Osteoblast (primary cell): ENCODE data around the gene S100P. TPM values are rescaled to one million over a fixed set of nuclear protein-coding genes. Genes with fewer than 3 reads are reported as not detected.

Source experiments
- DNase-seq: peaks from one replicate; pipeline ENCODE4 v3.0.0; 2011; ENCODE audit warnings: low spot score, mixed read lengths; ENCODE audit not compliant: insufficient read length; ENCODE audit errors: missing footprints
- H2AFZ ChIP-seq: 2 replicates; pipeline ENCODE4 v1.6.0; 2011; ENCODE audit warnings: mild to moderate bottlenecking, low read length
- H3K27ac ChIP-seq: 2 replicates; pipeline ENCODE4 v1.5.1; 2011; ENCODE audit warnings: mild to moderate bottlenecking, low read depth, low read length, moderate library complexity
- H3K27me3 ChIP-seq: 2 replicates; pipeline ENCODE4 v1.6.0; 2012; ENCODE audit warnings: mild to moderate bottlenecking, control low read depth, inconsistent platforms, low read length, moderate library complexity; ENCODE audit not compliant: insufficient read depth
- H3K36me3 ChIP-seq: 2 replicates; pipeline ENCODE4 v1.5.1; 2011; ENCODE audit warnings: mild to moderate bottlenecking, low read length, control low read depth, moderate library complexity; ENCODE audit not compliant: insufficient read depth
- H3K4me1 ChIP-seq: 2 replicates; pipeline ENCODE4 v1.5.1; 2011; ENCODE audit warnings: mild to moderate bottlenecking, low read length, control low read depth, moderate library complexity; ENCODE audit not compliant: insufficient read depth
- H3K4me2 ChIP-seq: 2 replicates; pipeline ENCODE4 v1.6.0; 2011; ENCODE audit warnings: mild to moderate bottlenecking, low read length; ENCODE audit not compliant: insufficient read depth
- H3K4me3 ChIP-seq: fragments of 200-600 bp; sonication (generic); 3 replicates; pipeline ENCODE4 v1.5.1; 2012; ENCODE audit warnings: mild to moderate bottlenecking, low read length, inconsistent platforms; ENCODE audit not compliant: insufficient read depth
- H3K79me2 ChIP-seq: 2 replicates; pipeline ENCODE4 v1.6.0; 2012; ENCODE audit warnings: mild to moderate bottlenecking, low read length, control low read depth, inconsistent platforms; ENCODE audit not compliant: insufficient read depth
- H3K9me3 ChIP-seq: 2 replicates; pipeline ENCODE4 v1.5.1; 2011; ENCODE audit warnings: low read depth, low read length, control low read depth
- H4K20me1 ChIP-seq: 2 replicates; pipeline ENCODE4 v1.6.0; 2012; ENCODE audit warnings: mild to moderate bottlenecking, low read length, control low read depth; ENCODE audit not compliant: insufficient read depth
- total RNA-seq: library from RNA; depleted of rRNA; stranded (reverse); fragments of >200 nt; gene quantifications from 2 replicates; pipeline ENCODE4 v1.2.3, GENCODE V29; 2012
- TF ChIP-seq, protein P1 (sequence below): IDR thresholded peaks from 2 replicates; pipeline ENCODE4 v1.5.1; 2011; ENCODE audit warnings: mild to moderate bottlenecking, low read depth, low read length, moderate library complexity; ENCODE audit errors: extremely low read depth

S100P gene
- total RNA-seq, 1 donor: 0.36 TPM

DNA sequence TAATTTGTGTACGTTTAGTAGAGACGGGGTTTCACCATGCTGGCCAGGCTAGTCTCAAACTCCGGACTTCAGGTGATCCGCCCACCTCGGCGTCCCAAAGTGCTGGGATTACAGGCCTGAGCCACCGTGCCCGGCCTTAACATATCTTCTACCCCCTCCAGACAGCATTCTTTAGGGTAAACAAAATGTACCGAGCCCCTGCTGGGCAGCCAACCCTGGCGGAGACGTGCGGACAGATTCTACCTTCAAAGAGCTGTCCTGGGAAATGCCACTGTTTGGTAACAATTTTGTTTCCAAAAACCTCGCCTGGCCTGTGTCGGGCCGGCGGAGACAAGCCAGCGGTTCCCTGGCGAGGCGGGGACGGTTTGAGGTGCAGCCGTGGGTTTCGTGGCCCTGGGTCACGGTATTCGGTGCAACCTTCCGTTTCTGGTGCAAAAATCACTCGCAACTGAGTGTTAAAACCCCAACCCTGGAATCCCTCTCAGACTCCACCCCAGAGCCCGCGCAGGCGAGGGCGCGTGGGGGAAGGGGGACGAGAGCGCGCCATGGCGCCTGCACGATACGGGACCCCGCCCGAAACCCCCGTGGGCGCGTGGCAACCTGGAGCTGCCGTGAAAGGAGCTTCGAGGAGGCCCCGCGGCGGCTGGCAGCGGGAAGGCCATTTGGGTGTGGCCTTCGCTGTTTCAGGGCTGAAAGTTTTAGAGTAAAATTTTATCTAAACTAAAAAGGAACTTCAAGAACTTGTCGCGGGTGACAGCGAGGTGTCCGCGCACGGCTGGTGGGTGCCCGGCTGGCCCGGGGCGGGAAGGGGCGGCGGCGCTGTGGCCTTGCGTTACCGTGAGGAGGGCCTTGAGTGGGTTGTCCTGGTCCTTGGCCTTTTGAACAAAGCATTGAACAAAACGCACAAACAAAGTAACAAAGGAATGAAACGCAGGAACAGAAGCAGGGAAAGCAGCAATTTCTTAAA, 36.2 kb upstream of the S100P start:
- H3K27me3 ChIP-seq: peaks cover 5% of the 10 kb centered on the region
- no peak overlapping the region for H3K4me2 ChIP-seq
- peaks cover 9% of the 10 kb centered on the region for H3K4me1 ChIP-seq
- TF ChIP-seq, protein P1, sequence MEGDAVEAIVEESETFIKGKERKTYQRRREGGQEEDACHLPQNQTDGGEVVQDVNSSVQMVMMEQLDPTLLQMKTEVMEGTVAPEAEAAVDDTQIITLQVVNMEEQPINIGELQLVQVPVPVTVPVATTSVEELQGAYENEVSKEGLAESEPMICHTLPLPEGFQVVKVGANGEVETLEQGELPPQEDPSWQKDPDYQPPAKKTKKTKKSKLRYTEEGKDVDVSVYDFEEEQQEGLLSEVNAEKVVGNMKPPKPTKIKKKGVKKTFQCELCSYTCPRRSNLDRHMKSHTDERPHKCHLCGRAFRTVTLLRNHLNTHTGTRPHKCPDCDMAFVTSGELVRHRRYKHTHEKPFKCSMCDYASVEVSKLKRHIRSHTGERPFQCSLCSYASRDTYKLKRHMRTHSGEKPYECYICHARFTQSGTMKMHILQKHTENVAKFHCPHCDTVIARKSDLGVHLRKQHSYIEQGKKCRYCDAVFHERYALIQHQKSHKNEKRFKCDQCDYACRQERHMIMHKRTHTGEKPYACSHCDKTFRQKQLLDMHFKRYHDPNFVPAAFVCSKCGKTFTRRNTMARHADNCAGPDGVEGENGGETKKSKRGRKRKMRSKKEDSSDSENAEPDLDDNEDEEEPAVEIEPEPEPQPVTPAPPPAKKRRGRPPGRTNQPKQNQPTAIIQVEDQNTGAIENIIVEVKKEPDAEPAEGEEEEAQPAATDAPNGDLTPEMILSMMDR: no peak
- H4K20me1 ChIP-seq: peaks cover 2% of the 10 kb centered on the region
- no peak overlapping the region for H3K4me3 ChIP-seq
- no peak overlapping the region for H2AFZ ChIP-seq
- no peaks in the 10 kb centered on the region for H3K9me3 ChIP-seq
- no peak overlapping the region for H3K27ac ChIP-seq
- H3K79me2 ChIP-seq: no peaks in the 10 kb centered on the region
- no peak for DNase-seq
- no peaks in the 10 kb centered on the region for H3K36me3 ChIP-seq

- peak overlapping the region; percentile 76 for H2AFZ ChIP-seq
These were observed 35.5 kb upstream of the S100P start for GRCh38 chr4:6658209-6658595.

DNA sequence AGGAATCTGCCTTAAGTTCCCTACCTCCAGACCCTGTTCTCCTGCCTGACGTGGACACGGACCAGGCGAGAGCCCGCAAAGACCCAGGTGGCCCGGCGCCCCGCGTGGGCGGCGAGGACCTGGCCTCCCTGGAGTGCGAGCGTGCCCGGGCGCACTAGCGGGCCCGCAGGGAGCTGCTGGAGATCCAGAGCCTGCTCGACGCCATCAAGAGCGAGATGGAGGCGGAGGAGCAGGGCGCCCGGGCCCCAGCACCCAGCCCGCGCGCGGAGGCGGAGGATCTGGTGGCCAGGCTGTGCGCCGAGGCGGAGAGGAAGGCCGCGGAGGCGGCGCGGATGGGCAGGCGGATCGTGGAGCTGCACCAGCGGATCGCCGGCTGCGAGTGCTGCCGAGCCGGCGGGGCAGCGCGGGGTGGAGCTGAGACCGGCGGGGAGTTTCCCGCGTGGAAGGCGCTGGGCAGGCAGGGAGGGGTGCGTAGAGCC, 35.0 kb upstream of the S100P start:
- H3K9me3 ChIP-seq: no peaks in the 10 kb centered on the region
- no peak for DNase-seq
- H2AFZ ChIP-seq: peak overlapping the region; percentile 76
- no peaks in the 10 kb centered on the region for H3K36me3 ChIP-seq
- no peak overlapping the region for H3K27ac ChIP-seq
- H3K4me1 ChIP-seq: peaks cover 9% of the 10 kb centered on the region
- H3K4me2 ChIP-seq: peak overlapping the region; percentile 72
- H3K4me3 ChIP-seq: peak overlapping the region; percentile 62
- H3K79me2 ChIP-seq: no peaks in the 10 kb centered on the region
- TF ChIP-seq, protein P1: no peak
- peaks cover 15% of the 10 kb centered on the region for H3K27me3 ChIP-seq
- H4K20me1 ChIP-seq: peaks cover 2% of the 10 kb centered on the region

More at GRCh38 chr4:6658209-6658595, 35.5 kb upstream of the S100P start:
- TF ChIP-seq, protein P1: no peak
- Histone ChIP-seq H3K4me1 (peaks cover 9% of the 10 kb centered on the region), H3K4me3 (peak overlapping the region; percentile 62), H3K4me2 (peak overlapping the region; percentile 72), H3K36me3 (no peaks in the 10 kb centered on the region), H3K27me3 (peaks cover 10% of the 10 kb centered on the region), H3K27ac (no peak overlapping the region), H3K9me3 (no peaks in the 10 kb centered on the region), H3K79me2 (no peaks in the 10 kb centered on the region), H4K20me1 (peaks cover 2% of the 10 kb centered on the region)
- DNase-seq: no peak

GRCh38 chr4:6659897-6660296, 33.8 kb upstream of the S100P start:
- Histone ChIP-seq H3K27ac (no peak overlapping the region), H3K4me2 (no peak overlapping the region), H3K9me3 (no peaks in the 10 kb centered on the region), H2AFZ (no peak overlapping the region), H4K20me1 (peaks cover 2% of the 10 kb centered on the region), H3K36me3 (no peaks in the 10 kb centered on the region), H3K27me3 (peaks cover 25% of the 10 kb centered on the region), H3K79me2 (no peaks in the 10 kb centered on the region), H3K4me3 (no peak overlapping the region), H3K4me1 (peaks cover 13% of the 10 kb centered on the region)
- TF ChIP-seq, protein P1: no peak
- DNase-seq: no peak
